Ovary (tissue), 9 donors: Measurements from ENCODE around the gene ZNF385C. TPM values are rescaled to one million over a fixed set of nuclear protein-coding genes. Genes with fewer than 3 reads are reported as not detected.

ENCODE experiments used
- DNase-seq, 5 donors: peaks; one replicate each; pipeline ENCODE4 v3.0.0-alpha.2; 2019 to 2020
- H3K27ac ChIP-seq, 2 donors: fragments of 200-600 bp; one replicate each; pipeline versions ENCODE4 v1.5.1 to v1.8.0; 2019 to 2022
- H3K27me3 ChIP-seq: fragments of 200-600 bp; one replicate; pipeline ENCODE4 v1.8.0; 2022
- H3K36me3 ChIP-seq: fragments of 200-600 bp; sonication (generic); one replicate; pipeline ENCODE4 v1.5.1; 2019
- H3K4me1 ChIP-seq: one replicate; pipeline ENCODE4 v1.8.1; 2013; ENCODE audit warnings: mild to moderate bottlenecking, moderate library complexity; ENCODE audit not compliant: insufficient read depth
- H3K4me3 ChIP-seq: fragments of 200-600 bp; sonication (generic); one replicate; pipeline ENCODE4 v1.5.1; 2017
- H3K9me3 ChIP-seq, 2 donors: fragments of 200-600 bp in 1 of 2; sonication (generic) in 1 of 2; one replicate each; pipeline versions ENCODE4 v1.5.1 to v1.8.1; 2013 to 2019; ENCODE audit warnings: mild to moderate bottlenecking in 1 of 2, moderate library complexity in 1 of 2
- CTCF ChIP-seq, 3 donors: fragments of 450-650 bp in 2 of 3; fragments of 200-600 bp in 1 of 3; IDR thresholded peaks; one replicate each; pipeline versions ENCODE4 v1.5.1 to v1.8.0; 2016 to 2022; ENCODE audit warnings: antibody characterized with exemption in 3 of 3, mild to moderate bottlenecking in 1 of 3
- EP300 ChIP-seq: sonication (generic); formaldehyde crosslinking; IDR thresholded peaks from one replicate; pipeline ENCODE4 v1.6.1; 2017; ENCODE audit warnings: antibody characterized with exemption
- POLR2A ChIP-seq: fragments of 450-650 bp; IDR thresholded peaks from one replicate; pipeline ENCODE4 v1.6.1; 2017; ENCODE audit warnings: antibody characterized with exemption, mild to moderate bottlenecking, moderate library complexity
- WGBS, 3 donors: extraction: QIAGEN DNeasy Blood & Tissue Kit in 1 of 3; methylation state at CpG; one replicate each; pipeline versions ENCODE4 v1.1.5 to v1.1.7; 2013 to 2017; 5-methylcytosine and 5-hydroxymethylcytosine counted together
- intact Hi-C, 4 donors: fragments of 100-400 bp; cut with DNase I; formaldehyde crosslinking; loops; one replicate each; pipeline versions ENCODE4 v1.11.0 to v1.15.1; 2022 to 2023
- polyA plus RNA-seq, 2 donors: library from polyadenylated mRNA; stranded (reverse); fragments of 200-250 nt in 1 of 2; fragments of 350-450 nt in 1 of 2; fragmentation: Illumina TruSeq in 1 of 2; extraction: RNeasy Lipid Tissue Mini Kit (QIAGEN cat#74804) in 1 of 2; gene quantifications; one replicate each; pipeline ENCODE4 v1.2.3, GENCODE V29; 2013 to 2014
- total RNA-seq, 7 donors: library from RNA; depleted of rRNA in 2 of 7; stranded (reverse); fragments of >200 nt in 2 of 7; fragmentation: NEBNext Ultra II Directional in 3 of 7; extraction: Animal tissue kit (Norgen Biotek cat#: 25700) in 3 of 7; gene quantifications; one replicate each; pipeline versions ENCODE4 v1.1.0 to v1.2.4, GENCODE V29; 2016 to 2023
- donor health status: DM: no; HTN: no; CAD: no; lungs with moderate emphysema.
- donor health status: DM: no; HTN: no; CAD: no.
- donor health status: Bipolar disorder and iron deficiency.
- donor health status: DM: yes; HTN: yes; CAD: no.
- donor health status: DM: no; HTN: no; CAD: no.
- donor health status: DM: yes; HTN: yes; CAD: no.

ZNF385C gene
- total and polyA plus RNA-seq, 9 donors: 0.36 to 3.0 (median 1.7) TPM

DNA sequence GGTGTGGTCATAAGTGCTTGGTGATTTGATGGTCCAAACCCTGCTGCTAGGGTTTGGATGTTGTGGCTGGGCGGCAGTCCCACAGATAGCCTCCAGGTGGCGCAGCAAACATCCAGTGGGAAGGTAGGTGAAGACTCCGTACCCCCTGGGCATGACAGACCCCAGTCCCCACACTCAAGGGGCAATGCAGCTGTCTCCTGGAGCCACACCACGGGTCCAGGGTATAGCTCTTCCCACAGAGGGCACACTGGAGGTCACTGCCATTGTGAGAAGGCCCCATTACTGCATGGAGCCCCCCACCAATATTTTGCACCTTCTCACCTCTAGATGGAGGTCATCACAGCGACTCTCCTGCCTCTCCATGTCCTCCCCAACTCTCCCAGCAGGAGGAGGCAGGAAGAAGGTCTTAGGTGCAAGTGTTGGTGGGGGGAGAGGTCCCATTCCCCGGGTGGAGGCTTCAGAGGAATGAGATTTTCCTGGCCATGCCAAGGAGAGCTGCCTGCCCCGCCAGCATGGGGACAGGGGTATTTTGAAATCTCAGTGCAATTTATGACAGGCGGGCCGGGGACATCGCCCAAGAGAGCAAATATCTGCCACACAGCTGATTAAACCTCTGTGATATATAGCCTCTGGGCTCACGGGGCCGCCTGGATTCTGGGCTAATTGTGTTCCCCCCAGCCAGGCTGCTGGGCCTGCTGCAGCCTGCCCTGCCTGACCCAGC, 30.7 kb downstream of the ZNF385C start:
- H3K9me3 ChIP-seq: no peaks in the 10 kb centered on the region
- H3K4me3 ChIP-seq: no peak overlapping the region
- DNase-seq: peak; percentile 63 to 83 (median 78)
- no peak overlapping the region for H3K27ac ChIP-seq
- intact Hi-C loops: loop anchor here (5.0 to 10.0 kb wide), 4 partner anchors 35 to 50 kb away; partner anchors contain the start of gene DHX58 (in 2 of the 4)
- no peaks in the 10 kb centered on the region for H3K27me3 ChIP-seq
- TF ChIP-seq CTCF (IDR thresholded peaks at IDR 0.05) (peak; percentile 71 to 90 (median 86)), POLR2A (no peak)
- H3K4me1 ChIP-seq: no peaks in the 10 kb centered on the region
- H3K36me3 ChIP-seq: no peaks in the 10 kb centered on the region
- WGBS, 3 donors: 30 to 32% (median 31%) methylated on average over 12 of the region's 12 CpGs

DNA sequence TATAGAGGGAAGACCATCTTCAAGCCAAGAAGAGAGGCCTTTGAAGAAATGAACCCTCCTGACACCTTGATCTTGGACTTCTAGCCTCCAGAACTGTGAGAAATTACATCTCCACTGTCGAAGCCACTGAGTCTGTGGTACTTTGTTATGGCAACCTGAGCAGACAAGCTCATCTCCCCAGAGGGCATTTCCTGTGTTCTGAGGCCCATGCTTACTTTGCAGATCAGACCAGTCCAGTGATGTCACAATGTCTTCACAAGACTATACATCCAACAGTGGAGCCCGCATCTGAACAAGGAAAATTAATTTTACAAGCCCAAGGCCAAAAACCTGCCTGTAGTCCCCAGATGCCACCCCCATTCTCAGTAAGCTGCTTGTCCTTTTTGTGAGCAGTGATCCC, 33.1 kb downstream of the ZNF385C start:
- H3K27me3 ChIP-seq: no peaks in the 10 kb centered on the region
- H3K4me3 ChIP-seq: no peak overlapping the region
- 73 to 83% (median 79%) methylated on average over 2 of the region's 2 CpGs for WGBS, 3 donors
- no peak overlapping the region for H3K27ac ChIP-seq
- H3K9me3 ChIP-seq: no peaks in the 10 kb centered on the region
- no peaks in the 10 kb centered on the region for H3K36me3 ChIP-seq
- no peak for DNase-seq
- intact Hi-C loops: loop anchor here (5.0 to 10.0 kb wide), 4 partner anchors 37 to 52 kb away; partner anchors contain the start of gene DHX58 (in 2 of the 4)
- TF ChIP-seq POLR2A (no peak), EP300 (no peak), CTCF (IDR thresholded peaks at IDR 0.05) (no peak)
- no peaks in the 10 kb centered on the region for H3K4me1 ChIP-seq

GRCh38 chr17:42062681-42063080, 35.6 kb downstream of the ZNF385C start:
- H3K4me1 ChIP-seq: no peaks in the 10 kb centered on the region
- H3K27me3 ChIP-seq: no peaks in the 10 kb centered on the region
- WGBS, 3 donors: 77 to 84% (median 77%) methylated on average over 14 of the region's 14 CpGs
- no peaks in the 10 kb centered on the region for H3K9me3 ChIP-seq
- H3K27ac ChIP-seq: no peak overlapping the region
- H3K36me3 ChIP-seq: no peaks in the 10 kb centered on the region
- intact Hi-C loops: loop anchor here in 1 of 4 donors (5.0 to 10.0 kb wide), 2 partner anchors 52 to 1515 kb away; partner anchors contain the start of gene DHX58
- H3K4me3 ChIP-seq: no peak overlapping the region
- TF ChIP-seq EP300 (no peak), POLR2A (no peak), CTCF (IDR thresholded peaks at IDR 0.05) (no peak)
- no peak for DNase-seq

DNA sequence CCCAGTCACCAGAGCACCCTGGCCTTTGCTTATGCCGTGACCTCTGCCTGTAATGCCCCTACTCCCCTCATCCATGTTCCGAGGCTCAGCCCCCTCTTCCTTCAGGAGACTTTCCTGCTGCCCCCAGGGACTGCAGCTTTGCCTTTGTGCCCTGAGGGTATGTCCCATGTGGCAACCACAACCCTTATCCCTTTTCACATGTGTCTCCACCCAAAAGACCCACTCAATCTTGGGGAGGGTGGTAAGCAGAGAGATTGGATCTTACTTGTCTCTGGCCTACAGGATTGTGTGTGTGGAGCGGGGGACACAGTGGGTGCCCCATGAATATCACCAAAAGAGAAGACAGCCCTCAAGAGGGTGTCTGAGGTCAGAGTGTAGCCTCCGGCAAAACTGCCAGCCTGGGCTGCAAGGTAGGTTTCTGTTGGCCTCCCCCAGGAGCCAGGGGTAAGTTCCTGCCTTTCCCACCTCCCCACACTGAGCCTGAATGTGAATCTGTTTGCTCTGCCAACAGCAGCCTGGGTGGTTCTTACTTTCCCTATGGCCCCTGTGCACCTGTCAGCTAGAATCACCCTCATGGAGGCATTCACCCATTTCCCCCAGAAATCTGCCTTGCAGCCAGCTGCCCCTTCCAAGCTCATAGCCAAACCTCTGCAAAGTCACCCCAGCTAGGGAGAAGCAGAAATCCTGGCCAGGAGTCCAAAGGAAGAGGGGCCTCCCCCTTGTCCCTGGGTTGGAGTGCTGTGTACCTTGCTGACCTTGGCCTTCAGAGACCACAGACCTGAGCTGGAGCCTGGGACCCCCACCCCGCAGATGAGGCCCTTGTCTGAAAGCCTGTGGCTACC, 36.4 kb downstream of the ZNF385C start:
- no peaks in the 10 kb centered on the region for H3K27me3 ChIP-seq
- H3K9me3 ChIP-seq: no peaks in the 10 kb centered on the region
- no peaks in the 10 kb centered on the region for H3K36me3 ChIP-seq
- H3K4me1 ChIP-seq: no peaks in the 10 kb centered on the region
- 61 to 73% (median 66%) methylated on average over 5 of the region's 5 CpGs for WGBS, 3 donors
- no peak overlapping the region for H3K4me3 ChIP-seq
- DNase-seq: no peak
- H3K27ac ChIP-seq: no peak overlapping the region
- no peak for TF ChIP-seq EP300
- TF ChIP-seq POLR2A: no peak
- TF ChIP-seq CTCF (IDR thresholded peaks at IDR 0.05): no peak
- intact Hi-C loops: loop anchor here in 1 of 4 donors (5.0 to 10.0 kb wide), 2 partner anchors 53 to 1515 kb away; partner anchors contain the start of gene DHX58
